HG02798 (cell line): Measurements from ENCODE around the gene GABPB1.
A peak's percentile ranks its signal among the peaks of the same experiment; 100 is the strongest.

Experiments used
- ATAC-seq: cut with Tn5 transposase; IDR thresholded peaks from one replicate; pipeline ENCODE4 v1.9.1; 2021; ENCODE audit warnings: mild to moderate bottlenecking; ENCODE audit not compliant: unreplicated experiment, poor library complexity

GABPB1 gene

GRCh38 chr15:50287324-50288116 is 67.5 kb downstream of the GABPB1 start:
- no peak for ATAC-seq

DNA sequence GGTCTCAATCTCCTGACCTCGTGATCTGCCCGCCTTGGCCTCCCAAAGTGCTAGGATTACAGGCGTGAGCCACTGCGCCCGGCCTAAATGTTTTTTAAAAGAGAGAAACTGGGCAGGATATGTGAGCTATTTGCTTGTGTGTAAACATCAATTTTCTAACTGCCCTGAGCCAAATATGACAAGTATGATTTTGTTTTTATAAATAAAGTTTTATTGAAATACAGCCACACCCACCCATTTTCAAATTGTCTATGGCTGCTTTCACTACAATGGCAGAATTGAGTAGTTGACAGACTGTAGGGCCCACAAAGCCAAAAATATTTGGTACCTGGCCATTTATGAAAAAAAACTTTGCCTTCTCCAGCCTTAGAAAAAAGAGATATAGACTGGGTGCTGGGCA is 73.6 kb downstream of the GABPB1 start:
- no peak for ATAC-seq

DNA sequence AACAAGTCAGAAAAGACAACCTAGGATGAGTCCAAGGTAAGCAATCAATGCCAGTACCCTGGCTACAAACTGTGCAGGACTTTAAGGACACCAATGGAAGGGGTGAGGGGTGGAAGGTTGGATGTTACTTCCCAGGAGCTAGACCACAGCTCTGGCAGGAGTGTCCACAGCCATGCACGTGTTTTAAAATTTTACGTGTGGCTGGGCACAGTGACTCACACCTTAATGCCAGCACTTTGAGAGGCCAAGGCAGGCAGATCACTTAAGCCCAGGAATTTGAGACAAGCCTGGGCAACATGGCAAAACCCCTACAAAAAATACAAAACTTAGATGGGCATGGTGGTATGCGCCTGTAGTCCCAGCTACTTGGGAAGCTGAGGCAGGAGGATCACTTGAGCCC is 74.7 kb downstream of the GABPB1 start:
- no peak for ATAC-seq

DNA sequence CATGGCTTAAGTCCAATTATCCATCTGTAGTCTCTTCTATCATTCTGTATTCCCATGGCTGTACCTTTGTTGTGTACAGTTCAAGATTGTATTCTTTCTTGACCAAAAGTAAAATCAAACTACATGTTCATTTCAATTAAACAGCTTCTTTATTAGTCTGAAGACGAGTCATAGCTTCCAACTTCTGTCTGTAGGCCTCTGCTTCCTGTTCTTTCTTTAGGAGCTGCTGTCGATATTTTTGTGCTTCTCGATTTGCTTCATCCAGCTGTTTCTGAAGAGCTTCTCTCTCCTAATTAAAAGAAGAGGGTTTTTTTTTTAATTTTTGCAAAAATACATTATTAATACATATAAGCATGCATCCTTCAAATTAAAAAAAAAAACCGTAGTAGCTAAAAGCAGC is 76.5 kb downstream of the GABPB1 start:
- ATAC-seq, result no peak

- no peak for ATAC-seq
Observed at GRCh38 chr15:50277370-50277769, 77.6 kb downstream of the GABPB1 start.

- no peak for ATAC-seq
Observed at GRCh38 chr15:50275908-50276307, 79.1 kb downstream of the GABPB1 start.

DNA sequence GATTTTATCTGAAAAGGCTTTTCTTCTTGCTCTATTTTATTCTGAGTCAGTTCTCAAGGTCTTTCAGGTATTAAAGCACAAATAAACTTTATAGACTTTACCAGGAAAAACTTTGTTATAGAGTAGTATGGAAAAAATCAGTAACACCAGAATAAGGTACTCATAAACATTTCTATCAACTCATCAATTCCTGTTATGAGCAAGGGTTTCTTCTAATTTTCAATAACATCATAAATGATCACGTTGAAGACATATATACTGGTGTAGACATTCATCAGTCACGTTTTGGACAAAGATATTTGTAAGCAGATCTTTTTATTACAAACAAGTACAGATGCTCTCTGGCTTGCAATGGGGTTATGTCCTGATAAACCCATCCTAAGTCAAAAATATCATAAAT is 79.9 kb downstream of the GABPB1 start:
- ATAC-seq, result no peak

DNA sequence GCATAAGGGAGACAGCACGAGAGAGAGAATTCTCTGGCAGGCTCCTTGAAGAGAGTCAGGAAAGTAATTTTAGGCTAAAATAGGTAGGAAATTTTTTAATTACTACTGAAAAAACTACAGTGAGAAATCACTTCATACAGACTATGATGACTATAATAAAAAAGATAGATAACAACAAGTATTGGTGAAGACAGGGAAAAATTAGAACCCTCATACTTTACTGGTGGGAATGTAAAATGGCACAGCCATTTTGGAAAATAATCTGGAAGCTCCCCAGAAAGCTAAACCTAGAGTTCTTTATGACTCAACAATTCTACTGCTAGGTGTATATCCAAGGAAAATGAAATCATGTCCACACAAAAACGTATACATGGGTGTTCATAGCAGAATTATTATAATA is 87.4 kb downstream of the GABPB1 start:
- no peak for ATAC-seq

DNA sequence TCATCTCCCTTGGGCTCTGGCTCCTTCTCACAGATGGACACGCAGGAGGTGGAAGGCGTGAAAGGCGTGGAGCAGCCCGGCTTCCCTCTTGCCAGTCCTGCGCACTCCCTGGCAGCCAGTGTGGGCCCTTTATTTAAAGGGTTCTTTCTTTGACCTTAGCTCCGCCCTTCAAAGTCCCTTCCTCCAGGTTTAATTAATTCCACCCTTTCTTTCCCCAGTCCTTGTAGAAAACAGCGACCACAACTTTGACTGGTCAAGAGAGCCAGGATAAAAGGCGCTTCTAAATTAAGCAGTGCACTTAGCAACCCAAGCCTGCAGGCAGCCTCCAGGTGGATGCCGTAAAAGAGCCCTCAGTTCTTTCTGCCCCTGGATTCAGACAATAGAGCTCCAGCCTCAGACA is 89.4 kb downstream of the GABPB1 start, which contains the start of gene HDC:
Gene HDC, minus strand, starts transcription at position 107 of the 400 bp plus-strand sequence. Its CDS starts 103 bp downstream, at position 4.
- no peak for ATAC-seq

GRCh38 chr15:50262533-50262932 is 92.5 kb downstream of the GABPB1 start:
- ATAC-seq, result no peak

DNA sequence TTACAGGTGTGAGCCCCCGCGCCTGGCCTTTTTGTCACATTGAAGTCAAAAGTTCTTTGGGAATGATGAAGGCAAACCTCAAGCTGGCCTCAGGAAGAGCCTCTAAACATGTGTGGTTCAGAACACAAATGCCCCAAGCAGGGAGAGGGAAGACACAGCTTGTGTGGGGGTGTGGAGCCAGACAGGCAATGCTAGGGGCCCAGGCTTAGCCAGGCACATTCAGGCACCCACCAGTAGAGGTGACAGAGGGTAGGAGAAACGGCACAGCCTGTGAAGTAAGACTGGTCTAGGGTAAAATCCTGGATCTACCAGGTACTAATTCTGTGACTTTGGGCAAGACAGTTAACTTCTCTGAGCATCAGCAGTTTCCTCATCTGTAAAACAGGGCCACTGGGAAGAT is 93.0 kb downstream of the GABPB1 start:
- ATAC-seq, result no peak

- ATAC-seq, result peak; percentile 54
Observed at GRCh38 chr15:50260969-50261496, 94.0 kb downstream of the GABPB1 start.

DNA sequence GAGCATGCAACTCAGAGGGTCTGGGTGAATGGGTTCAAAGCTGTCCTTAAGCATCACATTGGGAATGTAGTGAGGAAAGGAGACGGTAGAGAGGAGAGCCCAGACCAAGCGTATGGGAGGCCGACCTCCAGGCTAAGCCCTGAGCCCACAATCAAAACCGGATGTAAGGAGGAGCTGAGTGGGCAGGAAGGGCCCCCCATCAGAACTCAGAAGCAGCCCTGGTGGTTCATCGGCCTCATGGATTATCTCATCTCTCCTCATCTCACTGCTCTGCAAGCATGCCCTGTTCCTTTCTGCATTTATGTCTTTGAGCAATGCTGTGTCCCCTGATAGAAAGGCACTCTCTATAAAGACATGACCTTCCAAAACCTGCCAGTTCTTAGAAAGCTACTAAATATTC is 95.7 kb downstream of the GABPB1 start:
- no peak for ATAC-seq

GRCh38 chr15:50257924-50258323 is 97.1 kb downstream of the GABPB1 start:
- no peak for ATAC-seq

- ATAC-seq, result no peak
Observed at GRCh38 chr15:50257332-50257731, 97.7 kb downstream of the GABPB1 start.

GRCh38 chr15:50256188-50257041 is 98.6 kb downstream of the GABPB1 start:
- no peak for ATAC-seq

- no peak for ATAC-seq
Observed at GRCh38 chr15:50252556-50252955, 102.4 kb downstream of the GABPB1 start.

DNA sequence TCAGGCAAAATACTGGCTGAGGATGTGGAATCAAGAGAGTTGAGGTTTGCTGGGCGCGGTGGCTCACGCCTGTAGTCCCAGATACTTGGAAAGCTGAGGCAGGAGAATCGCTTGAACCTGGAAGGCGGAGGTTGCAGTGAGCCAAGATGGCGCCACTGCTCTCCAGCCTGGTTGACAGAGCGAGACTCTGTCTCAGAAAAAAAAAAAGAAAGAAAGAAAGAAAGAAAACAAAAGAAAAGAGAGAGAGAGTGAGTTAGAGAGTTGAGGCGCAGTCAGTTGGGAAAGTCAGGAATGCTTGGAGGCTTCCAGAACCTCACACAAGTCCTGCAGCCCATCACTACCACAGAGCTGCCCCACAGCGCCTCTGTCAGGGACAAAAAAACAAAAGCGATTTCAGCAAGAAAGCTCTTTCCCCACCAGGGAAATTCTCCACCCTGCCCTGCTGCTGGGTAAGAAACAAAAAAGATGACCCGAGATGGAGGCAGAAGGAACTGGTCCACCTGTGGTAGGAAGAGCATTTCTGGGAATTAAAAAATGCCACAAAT is 103.3 kb downstream of the GABPB1 start:
- ATAC-seq, result no peak

- no peak for ATAC-seq
Observed at GRCh38 chr15:50250760-50251394, 104.1 kb downstream of the GABPB1 start.

- no peak for ATAC-seq
Observed at GRCh38 chr15:50249704-50250103, 105.3 kb downstream of the GABPB1 start.
